Glutamatergic neuron (in vitro differentiated cells): ENCODE data around the gene RGS17. TPM values are rescaled to one million over a fixed set of nuclear protein-coding genes. Genes with fewer than 3 reads are reported as not detected.

Source experiments
- DNase-seq: peaks from one replicate; pipeline ENCODE4 v3.0.0; 2022
- H3K27ac Mint-ChIP-seq: one replicate; pipeline ENCODE4 v1.8.0; 2020; ENCODE audit warnings: mild to moderate bottlenecking, mixed read lengths, inconsistent platforms; ENCODE audit not compliant: unreplicated experiment
- H3K27me3 Mint-ChIP-seq: one replicate; pipeline ENCODE4 v1.8.0; 2020; ENCODE audit warnings: mild to moderate bottlenecking, moderate library complexity, mixed read lengths, inconsistent platforms; ENCODE audit not compliant: unreplicated experiment
- H3K36me3 Mint-ChIP-seq: one replicate; pipeline ENCODE4 v1.8.0; 2020; ENCODE audit warnings: mild to moderate bottlenecking, mixed read lengths, inconsistent platforms; ENCODE audit not compliant: unreplicated experiment
- H3K4me1 Mint-ChIP-seq: one replicate; pipeline ENCODE4 v1.8.0; 2020; ENCODE audit warnings: mild to moderate bottlenecking, low read depth, mixed read lengths, inconsistent platforms; ENCODE audit not compliant: unreplicated experiment
- H3K4me3 Mint-ChIP-seq: one replicate; pipeline ENCODE4 v1.8.0; 2020; ENCODE audit warnings: mild to moderate bottlenecking, mixed read lengths, inconsistent platforms; ENCODE audit not compliant: unreplicated experiment
- H3K9me3 Mint-ChIP-seq: one replicate; pipeline ENCODE4 v1.8.0; 2020; ENCODE audit warnings: mild to moderate bottlenecking, moderate library complexity, mixed read lengths, inconsistent platforms; ENCODE audit not compliant: unreplicated experiment
- CTCF ChIP-seq: fragments of 200-600 bp; sonication (generic); IDR thresholded peaks from one replicate; pipeline ENCODE4 v1.5.0; 2021; ENCODE audit not compliant: partially characterized antibody, unreplicated experiment
- total RNA-seq: library from RNA; stranded (reverse); fragmentation: NEBNext Ultra II Directional; extraction: Animal tissue kit (Norgen Biotek cat#: 25700); gene quantifications from one replicate; pipeline ENCODE4 v1.2.1, GENCODE V29; 2021; ENCODE audit not compliant: unreplicated experiment

The RGS17 gene
- total RNA-seq, 1 donor from 2014 or later = 11.5 TPM

GRCh38 chr6:153087436-153087835, 43.6 kb downstream of the RGS17 start:
- no peaks in the 10 kb centered on the region for H3K9me3 Mint-ChIP-seq
- no peaks in the 10 kb centered on the region for H3K27me3 Mint-ChIP-seq
- DNase-seq = no peak
- TF ChIP-seq CTCF = no peak
- H3K4me1 Mint-ChIP-seq = peaks cover 5% of the 10 kb centered on the region
- H3K36me3 Mint-ChIP-seq = no peaks in the 10 kb centered on the region
- H3K27ac Mint-ChIP-seq = no peak overlapping the region
- H3K4me3 Mint-ChIP-seq = no peak overlapping the region

GRCh38 chr6:153086225-153086990, 44.7 kb downstream of the RGS17 start:
- no peaks in the 10 kb centered on the region for H3K36me3 Mint-ChIP-seq
- H3K4me3 Mint-ChIP-seq = no peak overlapping the region
- no peaks in the 10 kb centered on the region for H3K9me3 Mint-ChIP-seq
- peaks cover 4% of the 10 kb centered on the region for H3K4me1 Mint-ChIP-seq
- no peaks in the 10 kb centered on the region for H3K27me3 Mint-ChIP-seq
- no peak for DNase-seq
- no peak overlapping the region for H3K27ac Mint-ChIP-seq
- no peak for TF ChIP-seq CTCF

GRCh38 chr6:153085239-153085638, 45.8 kb downstream of the RGS17 start:
- Mint-ChIP-seq H3K9me3 (no peaks in the 10 kb centered on the region), H3K27ac (no peak overlapping the region), H3K27me3 (no peaks in the 10 kb centered on the region), H3K36me3 (no peaks in the 10 kb centered on the region), H3K4me3 (no peak overlapping the region), H3K4me1 (peaks cover 4% of the 10 kb centered on the region)
- TF ChIP-seq CTCF = no peak
- DNase-seq = no peak

- no peak for TF ChIP-seq CTCF
- Mint-ChIP-seq H3K4me1 (peaks cover 4% of the 10 kb centered on the region), H3K27ac (no peak overlapping the region), H3K36me3 (no peaks in the 10 kb centered on the region), H3K27me3 (no peaks in the 10 kb centered on the region), H3K9me3 (no peaks in the 10 kb centered on the region), H3K4me3 (no peak overlapping the region)
- DNase-seq = no peak
Observed at GRCh38 chr6:153084393-153084792, 46.7 kb downstream of the RGS17 start.

GRCh38 chr6:153083869-153084268, 47.2 kb downstream of the RGS17 start:
- Mint-ChIP-seq H3K4me3 (no peak overlapping the region), H3K27me3 (no peaks in the 10 kb centered on the region), H3K27ac (no peak overlapping the region)

More at GRCh38 chr6:153083869-153084268, 47.2 kb downstream of the RGS17 start:
- DNase-seq = no peak
- peaks cover 4% of the 10 kb centered on the region for H3K4me1 Mint-ChIP-seq
- no peaks in the 10 kb centered on the region for H3K36me3 Mint-ChIP-seq
- no peak for TF ChIP-seq CTCF
- no peaks in the 10 kb centered on the region for H3K9me3 Mint-ChIP-seq
